ENCODE data around the gene JAKMIP1. TPM values are rescaled to one million over a fixed set of nuclear protein-coding genes. Genes with fewer than 3 reads are reported as not detected.

JAKMIP1 gene
- total RNA-seq, 1 experiment from 2014 or later, result not detected

- DNase-seq (ENCODE audit: low read depth, low spot score) (no peak), ATAC-seq (no peak)
- H3K79me2 ChIP-seq (ENCODE audit: insufficient read depth, low read length), result no peaks in the 10 kb centered on the region
- H3K27me3 ChIP-seq (ENCODE audit: insufficient read depth, low read length), result no peaks in the 10 kb centered on the region; the same call in 1 of the 2 replicates
- POLR2A ChIA-PET, result no interaction called here
- no peaks in the 10 kb centered on the region for H4K20me1 ChIP-seq (ENCODE audit: insufficient read depth)
- RAD21 ChIA-PET (ENCODE audit: low non-redundant PET in 1 of 2, low total read pairs in 2 of 2, uncharacterized antibody in 2 of 2, unreplicated experiment in 2 of 2), result no interaction called here
- no peak overlapping the region for H3K4me2 ChIP-seq (ENCODE audit: low read length)
- no TSS peak for BruUV-seq (replicated peaks)
- no peaks in the 10 kb centered on the region for H3K4me1 ChIP-seq (ENCODE audit: control insufficient read depth in 1 of 2, insufficient read depth in 2 of 2, low read length in 2 of 2)
- H3K9ac ChIP-seq (ENCODE audit: low read length), result no peak overlapping the region
- no peaks in the 10 kb centered on the region for H3K9me2 ChIP-seq (ENCODE audit: insufficient read depth)
- TF ChIP-seq, protein P1, sequence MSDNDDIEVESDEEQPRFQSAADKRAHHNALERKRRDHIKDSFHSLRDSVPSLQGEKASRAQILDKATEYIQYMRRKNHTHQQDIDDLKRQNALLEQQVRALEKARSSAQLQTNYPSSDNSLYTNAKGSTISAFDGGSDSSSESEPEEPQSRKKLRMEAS (IDR thresholded peaks at IDR 0.05), result no peak
- TF ChIP-seq POLR2A (IDR thresholded peaks at IDR 0.05; ENCODE audit: borderline replicate concordance, extremely low read depth, insufficient read depth, insufficient read length), result no peak
- TF ChIP-seq, protein P2, sequence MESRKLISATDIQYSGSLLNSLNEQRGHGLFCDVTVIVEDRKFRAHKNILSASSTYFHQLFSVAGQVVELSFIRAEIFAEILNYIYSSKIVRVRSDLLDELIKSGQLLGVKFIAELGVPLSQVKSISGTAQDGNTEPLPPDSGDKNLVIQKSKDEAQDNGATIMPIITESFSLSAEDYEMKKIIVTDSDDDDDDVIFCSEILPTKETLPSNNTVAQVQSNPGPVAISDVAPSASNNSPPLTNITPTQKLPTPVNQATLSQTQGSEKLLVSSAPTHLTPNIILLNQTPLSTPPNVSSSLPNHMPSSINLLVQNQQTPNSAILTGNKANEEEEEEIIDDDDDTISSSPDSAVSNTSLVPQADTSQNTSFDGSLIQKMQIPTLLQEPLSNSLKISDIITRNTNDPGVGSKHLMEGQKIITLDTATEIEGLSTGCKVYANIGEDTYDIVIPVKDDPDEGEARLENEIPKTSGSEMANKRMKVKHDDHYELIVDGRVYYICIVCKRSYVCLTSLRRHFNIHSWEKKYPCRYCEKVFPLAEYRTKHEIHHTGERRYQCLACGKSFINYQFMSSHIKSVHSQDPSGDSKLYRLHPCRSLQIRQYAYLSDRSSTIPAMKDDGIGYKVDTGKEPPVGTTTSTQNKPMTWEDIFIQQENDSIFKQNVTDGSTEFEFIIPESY (IDR thresholded peaks at IDR 0.05; ENCODE audit: extremely low read depth, insufficient replicate concordance, low read length), result no peak
- TF ChIP-seq ZFX (IDR thresholded peaks at IDR 0.05), result no peak
- no peak for TF ChIP-seq CBX3 (IDR thresholded peaks at IDR 0.05; ENCODE audit: low read depth)
- TF ChIP-seq REST (IDR thresholded peaks at IDR 0.05; ENCODE audit: low read depth), result no peak
- no peak for TF ChIP-seq CEBPB (IDR thresholded peaks at IDR 0.05; ENCODE audit: low read depth)
- no peak for TF ChIP-seq ELF1 (IDR thresholded peaks at IDR 0.05; ENCODE audit: borderline replicate concordance, low read depth)
- TF ChIP-seq SP1 (IDR thresholded peaks at IDR 0.05; ENCODE audit: low read depth), result no peak
- no peak for TF ChIP-seq ZNF274 (IDR thresholded peaks at IDR 0.05; ENCODE audit: low read depth, low read length)
- no peak for TF ChIP-seq TCF7L2 (IDR thresholded peaks at IDR 0.05; ENCODE audit: borderline replicate concordance, extremely low read depth, insufficient read depth, insufficient read length)
- no peak for TF ChIP-seq FOSL1 (IDR thresholded peaks at IDR 0.05; ENCODE audit: low read depth)
- no peak for TF ChIP-seq EZH2 (IDR thresholded peaks at IDR 0.05)
- no peak for TF ChIP-seq ATF3 (IDR thresholded peaks at IDR 0.05)
- TF ChIP-seq YY1 (IDR thresholded peaks at IDR 0.05; ENCODE audit: extremely low read depth, insufficient replicate concordance, low read depth, low read length), result no peak
- TF ChIP-seq POLR2AphosphoS5 (IDR thresholded peaks at IDR 0.05; ENCODE audit: low read depth, low read length), result no peak
- no peak for TF ChIP-seq JUND (IDR thresholded peaks at IDR 0.05)
- TF ChIP-seq CTCF (IDR thresholded peaks at IDR 0.05 in 2 of 3, conservative IDR thresholded peaks at IDR 0.05 in 1 of 3; ENCODE audit: borderline replicate concordance in 1 of 3, insufficient read depth in 1 of 3, low read depth in 2 of 3, low read length in 2 of 3), result no peak
- no peak for TF ChIP-seq SRF (IDR thresholded peaks at IDR 0.05; ENCODE audit: low read depth)
- H3K27ac ChIP-seq (ENCODE audit: low read depth, low read length), result no peak overlapping the region
- no peaks in the 10 kb centered on the region for H3K9me3 ChIP-seq (ENCODE audit: control insufficient read depth in 1 of 2, insufficient read depth in 1 of 2, low read depth in 1 of 2, low read length in 2 of 2)
- intact Hi-C loops (cut with micrococcal nuclease), result no loop called here
- CTCF ChIA-PET, result no interaction called here
- H3K4me3 ChIP-seq (replicated peaks in 1 of 2; ENCODE audit: low read depth in 1 of 2, low read length in 2 of 2), result no peak overlapping the region
- no peaks in the 10 kb centered on the region for H3K36me3 ChIP-seq (ENCODE audit: control insufficient read depth in 1 of 2, insufficient read depth in 2 of 2, low read length in 2 of 2)
- H2AFZ ChIP-seq (ENCODE audit: low read depth, low read length, poor library complexity, severe bottlenecking), result no peak overlapping the region
Measured at GRCh38 chr4:6194458-6195195, 5.7 kb downstream of the JAKMIP1 start.
